IPS-18a (cell line): ENCODE measurements around the gene SLC39A7.
A peak's percentile ranks its signal among the peaks of the same experiment; 100 is the strongest.

Experiments
- H3K27ac ChIP-seq: one replicate; pipeline ENCODE4 v1.5.1; 2013; ENCODE audit warnings: low read length
- H3K27me3 ChIP-seq: one replicate; pipeline ENCODE4 v1.6.1; 2013; ENCODE audit warnings: mild to moderate bottlenecking, low read length; ENCODE audit not compliant: control insufficient read depth, insufficient read depth
- H3K36me3 ChIP-seq: one replicate; pipeline ENCODE4 v1.6.1; 2013; ENCODE audit warnings: low read depth, low read length; ENCODE audit not compliant: control insufficient read depth
- H3K4me1 ChIP-seq: one replicate; pipeline ENCODE4 v1.6.1; 2013; ENCODE audit warnings: low read depth, low read length; ENCODE audit not compliant: control insufficient read depth
- H3K4me3 ChIP-seq: one replicate; pipeline ENCODE4 v1.5.1; 2013; ENCODE audit warnings: low read length
- H3K9ac ChIP-seq: one replicate; pipeline ENCODE4 v1.6.1; 2013; ENCODE audit warnings: mild to moderate bottlenecking, low read length, moderate library complexity
- H3K9me3 ChIP-seq: one replicate; pipeline ENCODE4 v1.6.1; 2013; ENCODE audit warnings: low read depth, low read length; ENCODE audit not compliant: control insufficient read depth

SLC39A7 gene, protein sequence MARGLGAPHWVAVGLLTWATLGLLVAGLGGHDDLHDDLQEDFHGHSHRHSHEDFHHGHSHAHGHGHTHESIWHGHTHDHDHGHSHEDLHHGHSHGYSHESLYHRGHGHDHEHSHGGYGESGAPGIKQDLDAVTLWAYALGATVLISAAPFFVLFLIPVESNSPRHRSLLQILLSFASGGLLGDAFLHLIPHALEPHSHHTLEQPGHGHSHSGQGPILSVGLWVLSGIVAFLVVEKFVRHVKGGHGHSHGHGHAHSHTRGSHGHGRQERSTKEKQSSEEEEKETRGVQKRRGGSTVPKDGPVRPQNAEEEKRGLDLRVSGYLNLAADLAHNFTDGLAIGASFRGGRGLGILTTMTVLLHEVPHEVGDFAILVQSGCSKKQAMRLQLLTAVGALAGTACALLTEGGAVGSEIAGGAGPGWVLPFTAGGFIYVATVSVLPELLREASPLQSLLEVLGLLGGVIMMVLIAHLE

DNA sequence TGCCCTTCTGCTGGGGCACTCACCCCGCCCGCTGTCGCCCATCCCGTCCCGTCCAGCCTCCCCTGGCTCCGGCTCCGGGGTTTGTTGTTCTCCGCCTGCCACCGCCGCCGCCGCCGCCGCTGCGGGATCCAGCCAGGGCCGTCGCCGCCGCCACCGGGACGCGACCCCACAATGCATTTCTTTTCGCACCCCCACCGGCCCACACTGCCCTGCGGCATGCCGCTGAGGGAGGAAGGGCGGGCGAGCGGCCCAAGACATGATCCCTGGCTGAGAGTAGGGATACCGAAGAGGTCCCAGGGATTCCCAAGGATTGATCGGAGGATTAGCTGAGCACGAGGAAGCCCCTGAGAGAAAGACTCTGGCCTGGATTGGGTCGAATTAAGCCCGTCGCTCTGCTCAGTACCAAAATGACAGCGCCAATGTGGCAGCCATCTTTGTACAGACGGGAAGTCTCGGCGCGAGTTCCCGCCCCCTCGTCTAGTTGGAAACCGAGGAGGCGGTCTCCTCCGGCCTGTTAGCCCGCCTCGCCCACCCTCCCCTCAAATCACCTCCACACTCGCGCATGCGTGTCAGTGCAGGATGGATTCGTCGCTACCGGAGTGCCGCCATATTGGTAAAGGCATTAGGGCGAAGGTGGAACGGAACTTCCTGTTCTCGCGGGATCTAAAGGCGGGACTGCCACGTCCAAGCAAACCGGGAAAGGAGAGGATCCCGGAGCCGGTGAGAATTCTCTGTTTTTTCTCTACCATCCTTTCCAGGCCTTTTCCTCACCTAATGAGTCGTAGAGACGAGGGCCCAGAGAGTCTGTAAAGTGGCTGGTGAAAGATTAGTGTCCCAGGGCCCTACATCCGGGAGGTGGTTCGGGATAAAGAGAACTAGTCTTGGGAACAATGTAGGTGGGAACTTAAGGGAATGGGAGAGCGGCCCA, at the start of gene SLC39A7, which contains the start of gene RXRB:
TSS of gene SLC39A7 (plus strand) at position 649 of the 928 bp plus-strand sequence. CDS start 379 bp downstream, outside the sequence.
TSS of gene RXRB (minus strand) at position 447 of the 928 bp plus-strand sequence. CDS start at position 258, 189 bp downstream.
- peaks cover 25% of the 10 kb centered on the region for H3K36me3 ChIP-seq
- H3K9ac ChIP-seq = peak within 1 kb of the TSS; percentile 76
- no peaks in the 10 kb centered on the region for H3K9me3 ChIP-seq
- peak within 1 kb of the TSS; percentile 92 for H3K4me3 ChIP-seq
- peaks cover 5% of the 10 kb centered on the region for H3K27me3 ChIP-seq
- peak within 1 kb of the TSS; percentile 65 for H3K27ac ChIP-seq
- H3K4me1 ChIP-seq = peaks cover 20% of the 10 kb centered on the region

DNA sequence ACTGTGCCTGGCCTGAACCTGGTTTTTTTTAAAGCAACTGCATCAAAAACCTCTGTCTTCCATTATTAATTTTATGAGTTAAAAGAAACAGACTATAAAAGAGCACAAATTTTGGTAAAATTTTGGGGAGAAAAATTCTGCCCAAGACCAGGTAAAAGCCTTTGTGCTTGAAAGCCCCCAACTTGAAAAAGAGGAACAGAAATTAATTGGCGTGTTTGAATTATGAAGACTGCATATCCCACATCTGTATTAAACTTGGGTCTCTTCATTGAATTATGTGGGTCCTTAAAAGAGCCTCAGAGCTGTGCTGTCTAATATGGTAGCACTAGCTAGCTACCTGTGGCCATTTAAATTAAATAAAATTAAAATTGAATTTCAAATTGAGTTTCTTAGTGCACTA, 49.6 kb upstream of the SLC39A7 start:
- Histone ChIP-seq H3K27ac (no peak overlapping the region), H3K36me3 (no peaks in the 10 kb centered on the region), H3K9ac (no peak overlapping the region), H3K9me3 (no peaks in the 10 kb centered on the region), H3K4me3 (no peak overlapping the region), H3K27me3 (no peaks in the 10 kb centered on the region), H3K4me1 (peaks cover 3% of the 10 kb centered on the region)

GRCh38 chr6:33154349-33154748, 46.3 kb upstream of the SLC39A7 start:
- Histone ChIP-seq H3K4me3 (no peak overlapping the region), H3K4me1 (no peaks in the 10 kb centered on the region), H3K27ac (no peak overlapping the region), H3K36me3 (no peaks in the 10 kb centered on the region), H3K9ac (no peak overlapping the region), H3K9me3 (no peaks in the 10 kb centered on the region), H3K27me3 (no peaks in the 10 kb centered on the region)

- Histone ChIP-seq H3K36me3 (no peaks in the 10 kb centered on the region), H3K27me3 (peaks cover 4% of the 10 kb centered on the region), H3K4me3 (no peak overlapping the region), H3K9ac (no peak overlapping the region), H3K4me1 (peaks cover 5% of the 10 kb centered on the region), H3K9me3 (no peaks in the 10 kb centered on the region), H3K27ac (no peak overlapping the region)
These were observed 44.1 kb upstream of the SLC39A7 start for GRCh38 chr6:33156561-33156960.

DNA sequence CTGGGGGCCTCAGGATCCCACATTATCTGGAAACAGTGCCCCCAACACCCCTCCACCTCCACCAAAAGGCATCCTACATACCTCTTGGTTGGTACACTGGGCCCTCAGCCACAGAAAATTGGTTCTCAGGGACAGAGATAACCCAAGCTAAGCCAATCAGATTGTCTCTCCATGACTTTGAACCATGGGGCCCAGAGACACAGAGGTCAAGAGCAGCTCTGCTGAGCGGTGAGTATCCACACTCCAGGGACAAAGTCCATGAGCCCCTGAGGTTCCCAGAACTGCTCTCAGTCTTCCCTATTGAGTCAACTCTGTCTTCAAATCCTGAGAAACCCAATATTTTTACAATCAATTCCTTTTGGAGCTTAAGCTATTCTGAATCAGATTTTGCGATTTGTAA, 43.7 kb upstream of the SLC39A7 start:
- Histone ChIP-seq H3K36me3 (no peaks in the 10 kb centered on the region), H3K27ac (no peak overlapping the region), H3K4me3 (no peak overlapping the region), H3K4me1 (peaks cover 8% of the 10 kb centered on the region), H3K27me3 (peaks cover 8% of the 10 kb centered on the region), H3K9me3 (no peaks in the 10 kb centered on the region), H3K9ac (no peak overlapping the region)

GRCh38 chr6:33160096-33160495, 40.6 kb upstream of the SLC39A7 start:
- Histone ChIP-seq H3K9me3 (no peaks in the 10 kb centered on the region), H3K27me3 (peaks cover 16% of the 10 kb centered on the region), H3K4me1 (peaks cover 10% of the 10 kb centered on the region), H3K4me3 (no peak overlapping the region), H3K36me3 (no peaks in the 10 kb centered on the region), H3K27ac (no peak overlapping the region), H3K9ac (no peak overlapping the region)

- Histone ChIP-seq H3K9ac (no peak overlapping the region), H3K4me3 (peak overlapping the region; percentile 64), H3K27me3 (peaks cover 16% of the 10 kb centered on the region), H3K9me3 (no peaks in the 10 kb centered on the region), H3K4me1 (peaks cover 10% of the 10 kb centered on the region), H3K36me3 (no peaks in the 10 kb centered on the region), H3K27ac (no peak overlapping the region)
These were observed 39.8 kb upstream of the SLC39A7 start for GRCh38 chr6:33160728-33161344.

DNA sequence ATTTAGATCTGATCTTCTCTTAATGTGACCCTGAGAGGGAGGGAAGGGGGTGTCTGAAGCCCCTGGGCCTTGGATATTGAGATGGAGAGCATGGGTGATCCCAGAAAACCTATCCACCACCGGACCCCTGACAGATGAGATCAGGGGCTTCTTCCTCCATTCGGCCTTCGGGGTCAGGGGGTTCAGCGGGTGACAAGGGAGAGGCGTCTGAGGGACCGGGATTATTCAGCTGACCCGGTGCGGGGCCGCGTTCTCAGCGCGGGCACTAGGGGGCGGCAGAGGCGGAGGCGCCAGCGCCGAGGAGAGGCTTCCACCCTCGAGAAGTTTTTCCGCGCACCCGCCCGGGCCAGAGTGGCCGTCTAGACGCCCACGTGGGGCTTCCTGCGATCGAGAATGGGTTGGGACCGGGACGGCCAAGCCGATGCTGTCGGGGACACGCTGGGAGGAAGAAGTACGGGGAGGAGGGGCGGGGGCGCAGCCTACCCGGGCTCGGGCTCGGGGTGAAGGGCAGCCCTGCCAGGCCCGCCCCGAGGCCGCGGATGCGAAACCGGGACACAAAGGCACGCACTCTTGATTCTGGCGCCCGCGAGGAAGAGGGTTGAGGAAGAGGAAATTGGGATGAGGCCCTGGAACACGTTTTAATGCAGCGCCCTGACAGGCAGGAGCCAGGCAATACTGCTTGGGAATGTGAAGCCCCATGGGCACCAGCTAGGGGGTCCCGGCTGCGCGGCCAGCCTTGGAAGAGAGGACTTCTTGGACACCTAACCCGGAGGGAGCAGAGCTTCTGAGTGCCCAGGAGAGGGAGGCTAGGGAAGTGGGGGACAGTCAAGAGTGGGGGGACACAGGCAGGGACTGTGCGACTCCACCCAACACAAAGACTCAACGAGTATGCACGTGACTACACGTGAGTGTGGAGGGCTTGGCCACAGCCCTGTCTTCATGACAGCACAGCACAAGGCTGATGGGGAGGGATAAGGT, 39.0 kb upstream of the SLC39A7 start:
- Histone ChIP-seq H3K27me3 (peaks cover 16% of the 10 kb centered on the region), H3K27ac (no peak overlapping the region), H3K36me3 (no peaks in the 10 kb centered on the region), H3K4me3 (peak overlapping the region; percentile 64), H3K9me3 (no peaks in the 10 kb centered on the region), H3K9ac (peak overlapping the region; percentile 52), H3K4me1 (peaks cover 10% of the 10 kb centered on the region)

GRCh38 chr6:33163540-33163939, 37.1 kb upstream of the SLC39A7 start:
- Histone ChIP-seq H3K27me3 (peaks cover 16% of the 10 kb centered on the region), H3K4me3 (no peak overlapping the region), H3K9ac (no peak overlapping the region), H3K27ac (no peak overlapping the region), H3K9me3 (no peaks in the 10 kb centered on the region), H3K4me1 (peaks cover 10% of the 10 kb centered on the region), H3K36me3 (no peaks in the 10 kb centered on the region)

DNA sequence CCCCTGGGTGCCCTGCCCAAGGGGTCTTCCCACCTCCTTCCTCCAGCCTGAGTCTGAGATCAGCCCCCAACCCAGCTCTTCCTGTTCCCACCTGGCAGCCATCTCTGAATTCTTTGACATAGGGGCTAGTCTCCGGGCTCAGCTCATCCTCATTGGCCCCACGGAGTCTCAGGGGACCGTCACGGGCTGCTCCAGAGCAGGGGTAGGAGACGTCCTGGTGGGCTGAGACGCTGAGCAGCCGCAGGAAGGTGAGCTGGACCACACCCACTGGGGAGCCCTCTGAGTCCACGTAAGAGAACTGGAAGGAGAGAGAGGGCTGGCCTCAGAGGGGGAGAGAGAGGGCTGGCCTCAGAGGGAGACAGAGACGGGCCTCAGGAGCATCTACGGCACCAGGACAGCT, 36.5 kb upstream of the SLC39A7 start:
- Histone ChIP-seq H3K36me3 (no peaks in the 10 kb centered on the region), H3K4me3 (no peak overlapping the region), H3K27me3 (peaks cover 16% of the 10 kb centered on the region), H3K4me1 (peaks cover 10% of the 10 kb centered on the region), H3K9me3 (no peaks in the 10 kb centered on the region), H3K9ac (no peak overlapping the region), H3K27ac (no peak overlapping the region)
